Measurements from ENCODE around the gene CD79A.

The CD79A gene

GRCh38 chr19:41928221-41928683 lies 51.2 kb downstream of the CD79A start, which contains the start of gene ERFL:
Gene ERFL, minus strand, starts transcription at chr19:41928449. Its CDS starts 15,530 bp downstream, at chr19:41912919.
- no peak for TF ChIP-seq CTCF (IDR thresholded peaks at IDR 0.05)

GRCh38 chr19:41928754-41929535 lies 51.9 kb downstream of the CD79A start:
- TF ChIP-seq CTCF (IDR thresholded peaks at IDR 0.05): no peak

- TF ChIP-seq CTCF (IDR thresholded peaks at IDR 0.05): no peak
These were observed 52.5 kb downstream of the CD79A start for GRCh38 chr19:41929536-41930071.

DNA sequence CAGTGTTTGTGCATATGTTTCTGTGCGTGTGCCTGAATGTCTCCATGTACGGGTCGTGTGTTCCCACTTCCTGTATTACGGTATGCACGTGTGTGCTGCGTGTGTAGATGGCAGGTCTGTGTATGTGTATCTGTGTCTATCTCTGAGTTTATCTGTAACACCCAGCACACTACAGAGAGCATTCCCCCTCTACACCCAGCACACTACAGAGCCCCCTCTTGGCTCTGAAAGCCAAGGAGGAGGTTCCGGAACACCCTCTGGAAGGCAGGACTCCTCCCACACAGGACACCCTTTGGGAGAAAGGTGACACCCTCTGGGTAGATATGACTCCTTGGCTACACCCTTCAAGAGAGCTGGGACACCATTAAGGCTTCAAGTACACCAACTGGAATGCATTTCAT lies 53.2 kb downstream of the CD79A start:
- no peak for TF ChIP-seq CTCF (IDR thresholded peaks at IDR 0.05)
